NCI-H748 (cell line): ENCODE measurements around the gene GSK3B.

ENCODE experiments used
- DNase-seq: peaks from one replicate; lab custom pipeline; 2025; ENCODE audit not compliant: unreplicated experiment; lab: John Stamatoyannopoulos, UW

Gene GSK3B

GRCh38 chr3:119945291-119945690, 149.0 kb downstream of the GSK3B start:
- no peak for DNase-seq

- no peak for DNase-seq
These were observed 150.2 kb downstream of the GSK3B start for GRCh38 chr3:119944091-119944490.

DNA sequence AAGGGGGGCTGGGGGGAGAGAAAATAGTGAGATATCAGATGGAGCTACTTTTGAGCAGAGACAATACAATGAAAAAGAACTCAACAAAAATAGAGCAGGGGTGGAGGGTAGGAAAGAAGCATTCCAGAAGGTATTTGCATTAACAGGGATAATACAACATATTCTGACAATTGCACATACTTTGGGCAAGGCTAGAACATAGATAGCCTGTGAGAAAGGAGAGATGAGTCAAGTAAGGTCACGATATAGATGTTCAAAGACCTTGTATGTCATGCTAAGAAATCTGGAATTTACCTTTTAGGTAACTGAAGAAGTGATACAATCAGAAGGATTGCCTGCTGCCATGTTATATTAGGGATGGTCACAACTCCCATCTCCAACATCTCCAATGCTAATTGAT, 155.2 kb downstream of the GSK3B start:
- DNase-seq: no peak

- DNase-seq: no peak
These were observed 157.0 kb downstream of the GSK3B start for GRCh38 chr3:119937229-119937628.

DNA sequence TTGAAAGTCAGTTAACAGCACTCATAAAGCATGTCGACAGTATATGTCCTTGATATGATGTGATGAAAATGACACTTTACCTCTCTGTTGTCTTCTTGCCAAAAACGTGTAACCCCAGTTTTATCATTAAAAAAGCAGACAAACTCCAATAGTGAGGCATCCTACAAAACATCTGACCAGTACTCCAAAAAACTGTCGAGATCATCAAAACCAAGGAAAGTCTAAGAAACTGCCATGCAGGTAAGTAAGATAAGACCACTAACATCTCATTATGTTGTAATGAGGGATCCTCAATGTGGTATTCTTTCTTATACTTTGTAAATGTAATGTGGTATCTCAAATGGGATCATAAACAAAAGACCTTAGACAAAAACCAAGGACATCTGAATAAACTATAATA, 160.0 kb downstream of the GSK3B start:
- DNase-seq: no peak

- no peak for DNase-seq
These were observed 161.0 kb downstream of the GSK3B start for GRCh38 chr3:119933207-119933606.

DNA sequence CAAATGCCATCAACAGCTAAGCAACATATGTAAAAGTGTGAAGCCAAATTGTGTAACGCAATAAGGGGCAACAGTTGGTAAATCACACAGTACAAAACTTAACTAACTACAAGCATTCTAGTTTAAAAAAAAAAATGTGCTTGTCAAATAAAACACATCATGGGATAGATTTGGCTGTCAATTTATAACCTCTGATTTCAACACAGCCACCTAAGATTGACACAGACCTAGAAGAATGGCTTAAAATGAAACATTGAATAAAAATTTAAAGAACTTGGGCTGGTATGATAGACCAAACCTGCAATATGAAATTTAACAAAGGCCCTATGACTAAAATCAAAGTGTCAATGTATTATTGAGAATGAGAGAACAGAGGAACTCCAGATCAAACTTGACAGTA, 164.0 kb downstream of the GSK3B start:
- no peak for DNase-seq

DNA sequence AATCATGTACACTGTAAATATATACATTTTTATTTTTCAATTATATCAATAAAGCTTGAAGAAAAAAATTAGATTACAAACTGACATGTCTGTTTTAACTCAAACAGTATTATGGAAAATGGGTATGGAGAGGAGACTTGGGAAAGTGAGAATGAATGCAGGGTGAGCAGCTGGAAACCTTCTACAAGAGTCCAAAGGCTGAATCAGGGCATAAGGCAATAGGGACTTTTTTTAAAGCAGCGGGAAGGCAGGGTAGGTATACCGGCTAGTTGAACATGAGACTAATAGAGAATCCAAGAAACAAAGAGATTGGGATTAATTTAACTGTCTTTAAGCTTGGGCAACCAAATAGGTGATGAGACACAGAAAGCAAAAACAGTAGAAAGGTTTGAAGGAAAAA, 167.1 kb downstream of the GSK3B start:
- DNase-seq: no peak

- no peak for DNase-seq
These were observed 169.8 kb downstream of the GSK3B start for GRCh38 chr3:119924111-119925094.

- DNase-seq: no peak
These were observed 175.0 kb downstream of the GSK3B start for GRCh38 chr3:119918992-119919933.

DNA sequence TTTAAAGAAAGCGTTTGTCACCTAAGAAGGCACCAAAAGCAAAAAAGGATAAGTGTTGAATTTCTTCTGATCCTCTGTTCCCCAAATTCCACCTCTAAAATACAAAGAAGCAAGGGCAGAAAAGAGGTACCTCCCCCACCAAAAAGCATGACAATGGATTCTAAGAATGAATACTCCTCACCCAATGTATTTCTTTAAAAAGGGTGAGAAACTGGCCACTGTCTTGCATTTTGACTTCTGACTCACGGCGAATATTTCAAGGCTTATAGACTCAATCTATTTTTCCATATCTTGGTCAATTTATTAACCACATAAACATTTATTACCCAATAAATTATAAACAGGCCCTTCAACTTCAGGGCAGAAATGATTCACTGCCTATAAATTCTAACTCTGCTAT, 181.2 kb downstream of the GSK3B start:
- no peak for DNase-seq

DNA sequence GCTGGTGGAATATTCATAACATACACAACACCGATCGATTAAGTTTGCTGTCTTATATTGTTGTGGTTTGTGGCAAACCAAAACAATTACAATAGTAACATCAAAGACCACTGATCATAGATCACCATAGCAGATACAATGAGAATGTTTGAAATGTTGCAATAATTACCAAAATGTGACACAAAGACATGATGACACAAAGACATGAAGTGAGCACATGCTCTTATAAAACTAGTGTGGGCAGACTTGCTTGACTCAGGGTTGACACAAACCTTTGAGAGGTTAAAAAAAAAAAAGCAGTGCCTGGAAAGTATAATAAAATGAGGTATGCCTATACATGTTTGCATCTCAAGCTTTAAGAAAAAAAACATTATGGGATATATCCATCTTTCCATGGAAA, 182.0 kb downstream of the GSK3B start:
- DNase-seq: no peak

- no peak for DNase-seq
These were observed 182.5 kb downstream of the GSK3B start for GRCh38 chr3:119911748-119912147.

GRCh38 chr3:119902061-119902460, 192.2 kb downstream of the GSK3B start:
- DNase-seq: no peak

GRCh38 chr3:119901148-119901547, 193.1 kb downstream of the GSK3B start:
- DNase-seq: no peak

DNA sequence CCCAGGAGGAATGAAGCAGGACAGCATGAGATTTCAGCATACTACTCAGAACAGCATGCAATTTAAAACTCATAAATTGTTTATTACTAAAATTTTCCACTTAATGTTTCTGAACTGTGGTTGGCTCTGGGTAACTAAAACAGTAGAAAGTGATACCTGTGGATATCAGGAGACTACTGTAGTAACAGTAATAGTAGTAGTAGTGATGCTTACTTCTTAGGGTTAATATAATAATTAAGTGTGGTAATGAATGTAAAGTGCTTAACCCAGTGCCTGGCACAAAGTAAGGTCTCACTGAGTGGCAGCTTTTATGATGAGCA, 195.1 kb downstream of the GSK3B start:
- DNase-seq: no peak

- no peak for DNase-seq
These were observed 195.6 kb downstream of the GSK3B start for GRCh38 chr3:119898478-119899191.

- DNase-seq: no peak
These were observed 200.1 kb downstream of the GSK3B start for GRCh38 chr3:119894195-119894594.

- DNase-seq: no peak
These were observed 200.5 kb downstream of the GSK3B start for GRCh38 chr3:119893769-119894168.

- peak; percentile 63 for DNase-seq
These were observed 202.1 kb downstream of the GSK3B start for GRCh38 chr3:119891944-119892721.
